NCI-H1436 (cell line): ENCODE measurements around the gene MAP3K20.
"Not testable (repeated sequence)": the region's sequence is repeated elsewhere in the genome, so short reads cannot be mapped to it uniquely, and the experiment has no call there.

Experiments used
- DNase-seq: peaks from one replicate; lab custom pipeline; 2025; lab: John Stamatoyannopoulos, UW

Gene MAP3K20

DNA sequence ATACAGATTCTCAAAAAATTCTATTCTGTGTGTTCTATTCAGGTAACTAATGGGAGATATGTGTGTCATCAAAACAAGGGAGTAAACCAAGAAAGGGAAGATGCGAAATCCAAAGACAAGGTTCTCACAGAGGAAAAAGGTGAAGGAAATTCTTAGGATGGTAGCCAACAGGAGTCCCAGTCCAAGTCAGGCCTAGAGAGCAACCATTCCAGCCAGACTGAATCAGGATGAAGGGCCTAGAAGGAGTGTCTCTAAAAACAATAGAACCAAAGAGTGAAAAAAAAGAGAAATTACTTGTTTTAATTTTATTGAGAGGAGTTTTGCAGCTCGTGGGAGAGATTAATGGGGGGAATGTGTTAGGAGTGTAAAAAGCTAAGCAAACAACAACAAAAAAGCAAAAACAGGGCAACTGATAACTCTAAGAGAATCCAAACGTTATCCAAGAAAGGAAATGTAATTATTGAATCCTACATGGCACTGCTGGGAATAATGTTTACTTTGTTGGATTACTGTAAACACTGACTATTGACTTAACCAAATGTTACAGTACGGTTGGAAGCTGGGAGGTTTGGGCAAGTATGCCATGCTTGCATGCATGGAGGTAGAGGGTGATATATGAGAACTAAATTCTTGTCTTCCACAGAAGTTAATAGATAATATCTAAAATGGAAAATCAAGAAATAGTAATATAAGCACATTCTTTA lies 12.3 kb downstream of the MAP3K20 start:
- DNase-seq: no peak

DNA sequence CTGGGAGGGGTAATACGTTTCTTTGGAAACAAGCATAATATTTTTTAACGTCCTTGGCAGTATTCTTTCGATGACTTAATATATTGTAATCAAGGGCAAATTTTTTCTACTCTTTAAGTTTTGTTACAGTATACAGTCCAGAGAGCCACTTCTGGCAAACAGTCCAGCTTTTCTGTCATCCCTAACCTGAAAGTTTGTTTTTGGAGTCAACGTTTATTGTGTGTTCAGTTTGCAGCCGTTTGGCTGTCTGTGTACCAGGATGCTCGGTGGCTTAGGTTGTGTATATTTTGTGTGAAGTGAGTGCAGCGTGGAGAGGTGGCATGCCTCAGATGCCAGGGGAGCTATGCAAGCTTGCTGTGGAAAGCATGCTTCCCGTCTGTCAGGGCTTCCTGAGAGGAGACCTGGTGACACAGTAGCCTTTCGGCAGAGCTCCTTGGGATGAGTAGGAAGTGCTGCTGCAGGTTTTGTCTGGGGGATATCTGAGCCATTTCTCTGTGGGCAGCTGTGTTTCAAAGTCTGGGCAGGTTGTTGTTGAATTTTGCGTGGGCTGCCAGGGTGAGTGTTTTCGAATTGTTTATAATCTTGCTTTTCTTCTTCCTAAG lies 14.7 kb downstream of the MAP3K20 start:
- DNase-seq: no peak

DNA sequence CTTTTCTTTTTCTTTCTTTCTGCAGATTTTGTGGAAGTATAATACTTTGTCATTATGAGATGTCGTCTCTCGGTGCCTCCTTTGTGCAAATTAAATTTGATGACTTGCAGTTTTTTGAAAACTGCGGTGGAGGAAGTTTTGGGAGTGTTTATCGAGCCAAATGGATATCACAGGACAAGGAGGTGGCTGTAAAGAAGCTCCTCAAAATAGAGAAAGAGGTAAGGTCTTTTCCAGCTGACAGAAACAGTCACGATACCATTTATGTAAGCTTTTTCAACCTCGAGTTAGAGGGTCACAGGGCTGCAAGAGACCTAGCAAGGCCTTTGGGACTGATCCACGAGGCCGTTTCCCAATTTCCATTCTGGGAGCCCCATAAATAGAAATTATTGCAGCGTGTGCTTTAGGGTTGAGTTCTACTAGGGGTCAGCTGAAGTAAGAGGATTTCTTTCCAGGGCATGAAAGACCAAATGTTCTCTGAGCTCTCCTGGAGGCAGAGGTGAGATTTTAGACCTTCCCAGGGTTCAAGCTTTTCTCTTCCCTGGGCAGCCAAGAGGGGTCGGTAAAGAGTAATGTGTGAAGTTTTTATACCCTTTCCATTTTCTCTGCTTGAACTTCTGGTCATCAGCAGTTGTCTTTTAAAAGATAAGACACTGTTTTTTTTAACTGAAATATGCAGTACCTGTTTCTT lies 15.5 kb downstream of the MAP3K20 start:
- no peak for DNase-seq

DNA sequence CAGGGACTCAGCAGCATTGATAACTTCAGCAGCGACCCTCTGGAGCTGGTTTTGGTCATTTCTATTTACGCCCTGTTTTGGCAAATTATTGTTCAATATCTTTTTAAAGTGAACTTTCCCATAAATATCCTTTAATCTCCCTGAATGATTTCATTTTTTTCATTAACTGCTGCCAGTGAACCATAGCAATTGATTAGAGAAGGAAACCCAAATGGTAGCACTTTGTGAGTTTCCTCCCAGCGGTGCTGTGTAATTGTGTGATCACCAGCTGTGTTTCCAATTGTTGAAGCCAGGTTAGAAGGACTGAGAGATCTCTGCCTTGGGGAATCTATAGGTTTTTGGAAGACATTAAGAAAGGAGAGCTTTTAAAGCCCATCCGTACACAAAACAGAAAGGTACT lies 16.3 kb downstream of the MAP3K20 start:
- no peak for DNase-seq

DNA sequence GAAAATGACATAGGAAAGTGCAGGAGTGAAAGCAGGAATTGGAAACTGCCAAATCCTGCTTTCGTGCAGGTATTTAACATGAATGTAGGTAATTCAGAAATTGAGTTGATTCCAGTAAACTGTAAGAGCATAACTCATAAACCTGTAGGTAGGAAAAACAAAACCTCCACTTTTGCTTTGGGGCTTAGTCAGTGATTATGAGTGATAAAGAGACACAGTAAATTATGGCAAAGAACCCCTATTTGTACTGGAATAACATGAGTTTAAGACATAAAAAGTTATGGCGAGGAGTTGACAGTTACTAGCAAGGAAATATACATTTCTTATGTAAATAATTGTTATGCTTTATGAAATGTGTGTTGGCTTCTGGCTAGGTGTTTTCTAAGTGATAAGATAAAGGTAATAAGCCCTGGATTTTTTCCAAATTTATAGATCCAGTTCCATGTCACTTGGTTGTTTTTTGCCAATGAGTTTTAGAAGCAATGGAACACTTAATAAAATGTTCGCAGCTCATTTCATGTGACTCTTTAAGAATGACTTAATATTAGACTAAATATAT lies 17.3 kb downstream of the MAP3K20 start:
- no peak for DNase-seq

DNA sequence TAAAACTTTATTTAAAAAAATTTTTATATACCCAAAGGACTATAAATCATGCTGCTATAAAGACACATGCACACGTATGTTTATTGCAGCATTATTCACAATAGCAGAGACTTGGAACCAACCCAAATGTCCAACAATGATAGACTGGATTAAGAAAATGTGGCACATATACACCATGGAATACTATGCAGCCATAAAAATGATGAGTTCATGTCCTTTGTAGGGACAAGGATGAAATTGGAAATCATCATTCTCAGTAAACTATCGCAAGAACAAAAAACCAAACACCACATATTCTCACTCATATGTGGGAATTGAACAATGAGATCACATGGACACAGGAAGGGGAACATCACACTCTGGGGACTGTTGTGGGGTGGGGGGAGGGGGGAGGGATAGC lies 18.0 kb downstream of the MAP3K20 start:
- DNase-seq: not testable (repeated sequence)

DNA sequence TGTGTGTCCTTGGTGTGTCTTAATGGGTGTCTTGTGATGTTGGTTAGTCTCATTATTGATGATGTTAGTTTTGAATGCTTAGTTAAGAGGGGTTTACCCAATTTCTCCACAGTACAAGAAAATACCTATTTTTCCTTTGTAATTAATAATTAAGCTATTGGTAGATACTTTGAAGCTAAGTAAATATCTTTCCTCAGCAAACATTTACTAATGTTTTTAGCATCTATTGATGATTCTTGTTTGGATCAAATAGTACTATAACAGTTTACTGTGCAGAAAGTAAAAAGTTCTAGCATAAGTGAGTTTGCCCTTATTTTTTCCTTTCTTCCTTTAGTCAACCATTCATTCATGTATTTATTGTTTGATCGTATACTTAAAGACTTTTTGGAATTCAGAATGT lies 19.1 kb downstream of the MAP3K20 start:
- DNase-seq: no peak

DNA sequence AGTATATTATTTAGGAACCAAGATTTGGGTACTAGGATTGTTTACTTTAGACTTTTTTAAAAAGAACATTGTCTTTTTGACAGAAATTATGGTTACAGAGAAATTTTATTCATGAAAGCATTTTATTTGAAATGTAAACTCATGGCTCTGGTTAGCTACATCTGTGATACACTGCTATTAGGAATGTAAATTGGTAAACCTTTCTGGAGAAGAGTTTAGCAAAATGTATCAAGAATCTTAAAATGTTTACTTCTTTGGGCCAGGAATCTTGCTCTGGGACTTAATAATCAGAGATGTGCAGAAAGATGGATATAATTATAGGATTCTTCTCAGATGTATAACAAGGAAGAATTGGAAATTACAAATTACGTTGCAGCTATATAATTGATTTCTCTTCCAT lies 19.7 kb downstream of the MAP3K20 start:
- DNase-seq: no peak

DNA sequence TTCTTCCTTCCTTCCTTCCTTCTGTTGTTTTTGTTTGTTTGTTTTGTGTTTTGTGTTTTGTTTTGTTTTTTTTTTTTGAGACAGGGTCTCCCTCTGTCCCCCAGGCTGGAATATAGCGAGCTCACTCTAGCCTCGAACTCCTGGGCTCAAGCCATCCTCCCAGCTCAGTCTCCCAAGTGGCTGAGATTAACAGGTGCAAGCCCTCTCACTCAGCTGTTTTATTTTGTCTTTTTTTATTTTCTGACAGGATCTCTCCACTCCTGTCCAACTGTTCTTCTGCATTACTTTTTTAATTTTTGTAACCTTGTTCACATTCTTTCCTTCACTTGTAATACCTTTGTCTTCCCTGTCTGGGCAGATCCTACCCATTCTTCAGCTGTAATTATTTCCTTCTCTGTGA lies 23.6 kb downstream of the MAP3K20 start:
- no peak for DNase-seq

DNA sequence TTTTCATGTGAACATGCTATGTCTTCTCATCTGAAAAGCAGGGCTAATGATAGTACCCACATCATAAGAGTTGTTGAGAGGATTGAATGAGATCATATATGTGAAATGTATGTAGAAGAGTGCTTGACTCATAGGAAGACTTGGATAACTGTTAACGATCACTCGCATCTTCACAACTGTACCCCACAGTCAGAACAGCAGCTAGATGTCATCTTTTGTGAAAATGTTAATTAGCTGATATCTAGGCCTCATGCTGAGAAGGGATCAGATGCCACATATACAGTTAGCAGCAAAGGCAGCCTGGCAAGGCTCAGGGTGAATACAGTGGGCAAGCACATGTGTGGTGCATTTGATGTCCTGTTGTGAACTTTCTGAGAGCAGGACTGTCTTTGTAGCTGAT lies 24.2 kb downstream of the MAP3K20 start:
- DNase-seq: no peak

DNA sequence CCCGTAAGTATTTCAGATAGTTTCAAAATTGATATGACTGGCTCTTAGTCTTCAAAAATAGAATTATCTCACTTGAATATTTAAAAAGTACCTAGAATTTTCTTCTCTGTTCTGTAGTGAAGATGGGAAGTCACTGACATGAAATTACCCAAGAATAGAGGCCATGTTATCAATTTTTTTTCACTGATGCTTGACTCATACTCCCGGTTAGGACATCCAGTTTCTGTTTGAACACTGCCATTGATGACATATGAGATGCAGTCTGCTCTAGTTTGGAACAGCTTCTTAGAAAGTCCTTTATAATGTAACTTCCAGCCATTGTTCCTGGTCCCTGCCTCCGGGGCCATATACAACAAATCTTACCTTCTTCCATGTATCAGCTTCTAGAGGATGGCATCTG lies 26.0 kb downstream of the MAP3K20 start:
- DNase-seq: no peak

DNA sequence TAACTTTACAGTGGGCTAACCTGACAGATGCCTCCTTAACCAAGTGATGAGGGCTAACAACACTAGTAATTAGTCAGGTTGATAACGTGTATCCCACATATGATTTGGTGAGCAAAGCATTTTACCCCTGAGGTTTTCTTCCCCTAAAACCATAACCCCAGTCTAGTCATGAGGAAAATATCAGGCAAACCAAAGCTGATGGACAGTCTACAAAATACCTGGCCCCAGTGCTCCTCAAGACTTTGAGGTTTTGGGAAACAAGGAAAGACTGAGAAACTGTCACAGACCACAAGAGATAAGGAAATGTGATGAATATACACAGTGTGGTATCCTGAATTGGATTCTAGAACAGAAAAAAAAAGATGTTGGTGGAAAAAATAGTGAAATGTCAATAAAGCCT lies 28.5 kb downstream of the MAP3K20 start:
- DNase-seq: no peak

DNA sequence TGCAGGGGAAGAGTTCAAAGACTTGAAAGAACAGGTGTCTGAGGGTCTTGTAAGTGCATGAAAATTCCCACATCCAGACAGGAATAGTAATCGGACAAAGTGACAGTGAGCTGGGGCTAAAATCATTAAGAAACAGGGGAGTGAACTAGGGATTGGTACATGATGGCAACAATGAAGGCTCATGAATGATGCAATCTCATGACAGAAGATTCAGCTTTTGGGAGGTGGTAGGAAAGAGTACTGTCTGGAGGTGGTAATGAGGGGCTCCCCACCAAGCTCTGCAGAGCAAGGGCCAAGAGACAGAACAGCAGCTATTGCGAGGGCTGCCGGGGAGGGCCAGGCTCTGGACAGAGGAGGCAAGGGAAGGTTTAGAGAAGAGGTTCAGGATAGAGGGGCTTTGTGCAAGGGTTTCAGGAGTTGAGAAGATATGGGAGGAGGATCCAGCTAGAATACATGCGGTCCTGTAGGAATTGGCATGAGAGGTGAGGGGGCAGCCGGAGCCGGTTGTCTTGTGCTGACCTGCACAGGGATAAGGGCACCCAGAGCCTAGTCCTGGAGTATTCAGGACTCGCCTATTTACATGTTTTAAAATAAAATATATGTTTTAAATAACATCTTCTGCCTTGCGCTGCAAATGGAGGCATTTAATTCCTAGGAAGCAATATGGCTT lies 31.4 kb downstream of the MAP3K20 start:
- DNase-seq: no peak

DNA sequence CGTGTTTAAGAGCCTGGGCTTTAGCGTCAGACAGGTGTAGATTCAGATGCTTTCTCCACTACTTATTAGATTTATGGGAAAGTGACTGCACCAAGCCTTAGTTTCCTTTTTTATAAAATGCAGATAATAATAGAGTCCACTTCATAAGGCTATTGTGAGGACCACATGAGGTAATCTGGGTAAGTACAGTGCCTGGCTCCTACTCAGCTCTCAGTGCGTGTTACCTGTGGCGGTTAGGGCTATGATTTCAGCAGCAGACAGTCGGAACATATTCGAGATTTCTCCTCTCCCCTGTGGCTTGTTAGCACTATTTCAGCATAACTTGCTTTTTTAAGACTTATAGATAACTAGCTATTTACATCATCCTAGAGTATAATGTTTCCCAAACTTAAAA lies 32.0 kb downstream of the MAP3K20 start:
- no peak for DNase-seq

DNA sequence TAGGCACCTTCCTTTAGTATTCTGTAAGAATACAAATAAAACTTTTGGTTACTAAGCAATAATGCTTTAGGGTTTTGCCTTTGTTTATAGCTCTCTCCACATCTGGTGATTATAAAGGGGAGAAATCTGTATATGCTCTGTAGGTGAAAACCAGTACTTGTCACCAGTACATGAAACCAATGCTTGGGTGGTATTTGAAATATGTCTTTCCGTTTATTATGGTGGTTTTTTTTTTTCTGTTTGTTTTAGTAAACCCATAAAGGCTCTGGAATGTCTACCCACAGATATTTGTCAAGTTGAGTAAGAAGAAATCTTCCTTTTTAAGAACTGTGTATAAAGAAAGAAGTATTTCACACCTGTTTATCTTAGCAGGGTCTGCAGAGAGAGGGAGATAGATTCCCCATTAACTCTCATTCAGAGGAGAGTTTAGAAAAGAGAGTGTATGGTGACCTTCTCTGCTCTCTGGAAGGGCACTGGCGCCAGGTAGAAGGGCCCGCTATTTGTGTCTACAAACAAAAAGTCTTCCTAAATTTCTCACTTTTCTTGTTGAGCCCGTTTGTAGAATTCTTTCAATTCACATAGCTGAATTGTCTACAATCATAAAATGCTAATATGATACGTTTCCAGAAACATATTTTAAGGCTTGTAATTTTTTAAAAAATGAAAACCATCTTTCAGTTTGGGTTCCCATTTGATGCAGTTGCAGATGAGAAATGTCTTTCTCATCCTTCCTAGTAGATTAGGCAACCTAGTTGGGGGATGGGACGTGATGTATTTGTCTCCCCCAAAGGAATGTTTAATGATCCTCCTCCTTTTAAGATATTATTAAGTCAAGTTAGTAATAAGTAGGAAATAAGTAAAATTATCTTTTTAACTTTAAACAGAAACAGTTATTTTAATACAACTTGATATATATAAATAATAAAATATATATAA lies 33.9 kb downstream of the MAP3K20 start:
- no peak for DNase-seq

DNA sequence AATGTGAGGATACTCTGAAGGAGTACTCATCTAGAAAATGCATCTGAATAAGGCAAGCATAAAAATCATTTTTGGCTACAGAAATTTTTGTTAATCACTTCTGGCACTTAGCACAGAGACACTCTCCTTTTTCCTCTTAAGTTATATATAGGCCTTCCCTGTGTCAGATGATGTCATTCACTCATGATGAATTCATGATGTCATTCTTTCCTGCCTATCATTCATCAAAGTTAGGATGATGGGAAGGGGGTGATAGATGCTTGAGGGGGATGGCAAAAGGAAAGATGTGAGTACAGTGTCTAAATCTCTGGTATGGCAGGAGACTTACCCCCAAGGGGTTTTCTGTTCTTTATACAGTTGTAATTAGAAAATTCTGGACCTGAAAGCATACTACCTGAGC lies 42.0 kb downstream of the MAP3K20 start:
- DNase-seq: no peak

DNA sequence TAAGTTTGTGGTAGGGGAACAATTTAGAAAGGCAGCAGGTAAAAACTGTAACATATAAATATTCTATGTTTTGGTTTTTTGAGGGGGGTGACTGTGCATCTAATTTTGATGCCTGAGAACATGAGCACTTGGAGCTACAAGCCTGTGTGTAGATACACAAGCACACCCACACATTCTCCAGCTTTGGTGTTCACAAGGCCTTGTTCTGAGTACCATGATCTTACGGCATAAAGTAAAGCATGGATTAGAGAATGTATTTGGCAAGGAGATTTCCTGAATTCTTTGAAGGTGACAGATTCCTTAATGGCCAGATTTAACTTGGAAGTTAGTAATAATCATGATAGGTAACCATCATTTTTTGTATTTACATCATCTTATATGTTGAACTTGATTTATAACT lies 42.7 kb downstream of the MAP3K20 start:
- no peak for DNase-seq

DNA sequence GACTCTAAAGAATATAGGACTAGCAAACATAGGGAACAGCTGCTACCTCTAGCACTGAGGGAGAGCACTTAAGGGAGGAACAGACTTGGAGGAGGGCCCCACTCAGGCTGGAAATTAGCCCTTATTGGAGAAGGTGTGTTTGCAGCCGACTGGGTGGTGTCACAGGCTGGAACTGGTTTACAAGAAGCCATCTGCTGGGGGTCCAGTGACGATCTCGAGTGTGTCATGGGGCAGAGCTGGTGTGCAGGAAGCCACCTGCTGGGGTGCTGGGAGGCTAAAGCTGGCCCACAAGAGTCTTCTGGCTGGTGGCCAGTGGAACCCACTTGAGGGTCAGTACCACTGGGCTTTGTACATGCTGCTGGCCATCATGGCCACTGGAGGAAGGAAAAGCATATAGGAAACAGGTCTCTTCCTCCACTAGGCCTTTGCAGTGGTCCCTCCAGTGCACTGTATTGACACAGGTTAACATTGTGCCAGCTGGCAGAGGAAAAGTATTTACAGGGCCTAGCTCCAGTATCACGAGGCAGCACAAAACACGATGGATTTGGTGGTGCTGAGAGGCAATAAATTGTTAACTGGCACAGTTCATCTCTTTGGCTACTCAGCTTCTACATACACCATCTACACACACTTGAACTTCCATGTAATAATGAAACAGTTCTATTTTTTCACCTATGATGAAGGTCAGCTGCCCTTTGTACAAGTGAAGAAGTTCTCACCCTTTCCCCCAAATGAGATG lies 43.6 kb downstream of the MAP3K20 start:
- DNase-seq: no peak

DNA sequence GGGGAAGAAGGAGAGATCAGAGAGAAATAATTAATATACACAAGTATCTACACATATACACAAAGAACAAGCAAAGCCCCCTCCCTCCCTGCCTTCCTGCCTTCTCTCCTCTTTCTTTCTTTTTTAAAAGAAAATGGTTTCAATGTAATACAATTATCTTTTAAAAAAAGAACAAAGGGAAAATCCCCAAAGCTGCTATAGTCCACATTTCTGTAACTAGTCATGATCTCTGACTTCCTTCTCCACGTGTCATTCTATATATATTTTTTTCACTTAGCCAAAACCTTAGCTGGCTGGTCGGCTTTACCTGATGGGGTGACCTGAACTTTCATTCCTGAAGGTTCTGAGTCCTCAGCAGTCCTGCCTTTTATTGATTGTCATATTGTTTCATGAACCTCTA lies 44.3 kb downstream of the MAP3K20 start:
- no peak for DNase-seq

DNA sequence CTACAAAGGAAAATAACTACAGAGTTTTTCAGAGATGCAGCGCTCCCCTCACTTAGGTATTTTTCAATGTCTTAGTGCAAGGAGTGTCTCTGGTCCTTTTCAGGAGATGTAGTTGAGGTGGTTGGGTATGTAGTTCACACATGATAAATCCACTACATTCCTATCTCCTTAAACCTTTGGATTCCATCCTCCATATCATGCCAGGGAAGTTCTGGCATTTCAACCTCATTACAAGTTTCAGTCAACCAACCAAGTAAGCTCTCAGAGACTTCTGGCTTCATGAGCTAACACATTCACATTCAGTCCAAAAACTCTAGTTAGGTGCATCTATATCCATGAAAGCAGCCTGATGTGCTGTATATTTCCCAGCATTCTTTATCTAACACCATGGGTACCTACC lies 47.3 kb downstream of the MAP3K20 start:
- DNase-seq: no peak

DNA sequence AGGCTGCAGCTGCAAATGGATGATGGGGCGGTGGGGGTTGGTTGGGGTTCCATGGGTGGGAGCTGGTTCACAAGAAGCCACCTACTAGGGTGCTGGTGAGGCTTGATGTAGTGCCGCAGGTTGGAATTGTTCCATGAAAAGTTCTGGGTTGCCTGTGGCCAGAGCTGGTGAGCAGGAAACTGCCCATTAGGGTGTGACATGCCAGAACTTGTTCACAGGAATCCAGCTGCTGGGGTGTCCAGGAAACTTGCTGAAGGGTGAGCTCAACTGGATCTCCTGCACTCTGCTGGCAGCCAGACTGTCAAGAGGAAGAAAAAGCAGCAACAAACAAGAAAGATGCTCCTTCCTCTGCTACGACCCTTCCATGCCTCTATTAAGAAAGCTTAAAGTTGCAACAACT lies 48.8 kb downstream of the MAP3K20 start:
- DNase-seq: no peak
